Activated effector memory CD4-positive, alpha-beta T cell treated with anti-CD3 and anti-CD28 coated beads, Interleukin-2, amount 50 U/mL, for 16 hours (primary cell): ENCODE measurements around the gene A4GALT.
"Not testable (repeated sequence)": the region's sequence is repeated elsewhere in the genome, so short reads cannot be mapped to it uniquely, and the experiment has no call there.

Source experiments
- DNase-seq: peaks from one replicate; pipeline ENCODE4 v3.0.0-alpha.2; 2020

The A4GALT gene, protein sequence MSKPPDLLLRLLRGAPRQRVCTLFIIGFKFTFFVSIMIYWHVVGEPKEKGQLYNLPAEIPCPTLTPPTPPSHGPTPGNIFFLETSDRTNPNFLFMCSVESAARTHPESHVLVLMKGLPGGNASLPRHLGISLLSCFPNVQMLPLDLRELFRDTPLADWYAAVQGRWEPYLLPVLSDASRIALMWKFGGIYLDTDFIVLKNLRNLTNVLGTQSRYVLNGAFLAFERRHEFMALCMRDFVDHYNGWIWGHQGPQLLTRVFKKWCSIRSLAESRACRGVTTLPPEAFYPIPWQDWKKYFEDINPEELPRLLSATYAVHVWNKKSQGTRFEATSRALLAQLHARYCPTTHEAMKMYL

DNA sequence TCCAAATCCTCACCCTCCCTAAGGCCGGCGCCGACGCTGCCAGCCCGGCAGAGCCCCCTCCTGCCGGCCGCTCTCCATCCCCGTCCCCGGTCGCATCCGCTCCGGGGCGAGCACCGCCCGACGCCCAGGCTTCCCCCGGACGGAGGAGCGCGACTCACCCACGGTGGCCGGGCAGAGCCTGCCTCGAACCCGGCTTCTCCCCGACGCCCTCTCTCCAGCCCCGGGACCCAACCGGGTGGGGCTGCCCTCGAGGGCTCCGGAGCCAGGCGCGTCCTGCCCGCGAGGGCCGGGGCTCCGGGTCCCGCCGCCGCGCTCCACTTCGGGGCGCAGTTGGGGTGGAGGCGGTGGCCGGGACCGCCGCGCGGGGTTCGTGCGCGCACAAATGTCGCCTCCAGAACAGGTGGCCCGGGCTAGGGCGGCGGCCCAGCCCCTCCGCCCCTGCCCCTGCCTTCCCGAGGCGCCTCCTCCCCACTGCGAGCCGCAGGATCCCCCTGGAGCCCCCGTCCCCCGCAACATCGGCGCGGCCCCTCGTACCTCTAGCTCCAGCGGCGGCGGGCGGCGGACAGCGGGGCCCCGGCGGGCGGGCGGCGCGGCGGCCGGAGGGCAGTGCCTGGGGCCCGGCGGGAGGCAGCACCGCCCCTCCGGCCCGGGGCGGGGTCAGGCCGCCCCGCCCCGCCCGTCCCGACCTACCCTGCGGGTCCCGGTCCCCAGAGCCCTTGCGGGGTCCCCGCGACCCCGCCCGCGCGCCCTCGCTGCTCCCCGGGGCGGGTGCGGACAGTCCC lies at the start of gene A4GALT:
A4GALT (minus strand) TSS at position 608 of the 782 bp plus-strand sequence. CDS start 26,919 bp downstream, outside the sequence.
- DNase-seq, result no peak

DNA sequence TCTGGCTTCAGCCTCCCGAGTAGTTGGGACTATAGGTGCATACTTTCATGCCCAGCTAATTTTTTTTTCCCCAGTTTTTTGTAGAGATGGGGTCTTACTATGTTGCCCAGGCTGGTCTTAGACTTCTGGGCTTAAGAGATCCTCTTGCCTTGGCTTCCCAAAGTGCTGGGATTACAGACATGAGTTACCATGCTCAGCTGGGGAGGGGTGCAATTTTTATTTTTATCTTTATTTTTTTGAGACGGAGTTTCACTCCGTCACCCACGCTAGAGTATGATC lies 49.7 kb upstream of the A4GALT start:
- DNase-seq, result no peak

DNA sequence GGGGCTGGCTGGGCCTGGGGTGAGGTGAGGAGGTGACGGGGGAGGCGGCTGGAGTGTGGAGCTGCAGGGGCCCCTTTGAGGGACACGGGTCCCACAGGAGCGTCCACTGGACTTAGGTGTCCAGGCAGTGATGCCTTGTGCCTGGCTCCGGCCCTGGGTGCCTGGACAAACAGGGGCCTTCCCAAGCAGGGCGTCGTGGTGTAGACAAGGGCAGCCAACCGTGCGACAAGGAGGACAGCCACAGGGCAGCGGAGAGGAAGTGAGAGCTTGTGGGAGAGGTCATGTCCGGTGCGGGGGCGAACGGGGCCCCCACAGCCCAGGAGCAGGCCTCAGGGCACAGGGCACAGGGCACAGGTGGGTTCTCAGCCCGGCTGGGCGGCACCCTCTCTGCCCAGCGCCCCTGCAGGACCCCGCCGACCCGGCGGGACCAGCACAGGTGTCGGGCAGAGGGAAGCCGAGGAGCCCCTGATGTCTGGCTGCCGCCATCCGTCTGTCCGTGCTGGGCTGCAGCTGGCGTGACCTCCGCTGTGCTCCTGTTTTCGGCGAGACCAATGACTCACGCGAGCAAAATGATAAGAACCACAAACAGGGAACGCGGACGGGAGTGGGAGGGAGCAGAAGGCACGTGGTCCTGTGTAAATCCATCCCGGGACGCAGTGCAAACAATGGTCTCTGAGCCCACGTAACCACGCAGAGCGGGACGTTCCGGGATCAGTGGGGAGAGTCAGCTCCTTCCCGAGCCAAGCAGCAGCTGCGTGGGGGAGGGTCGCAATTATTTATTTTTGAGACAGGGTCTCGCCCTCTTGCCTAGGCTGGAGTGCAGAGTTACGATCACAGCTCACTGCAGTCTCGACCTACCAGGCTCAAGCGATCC lies 49.1 kb upstream of the A4GALT start:
- DNase-seq, result no peak

DNA sequence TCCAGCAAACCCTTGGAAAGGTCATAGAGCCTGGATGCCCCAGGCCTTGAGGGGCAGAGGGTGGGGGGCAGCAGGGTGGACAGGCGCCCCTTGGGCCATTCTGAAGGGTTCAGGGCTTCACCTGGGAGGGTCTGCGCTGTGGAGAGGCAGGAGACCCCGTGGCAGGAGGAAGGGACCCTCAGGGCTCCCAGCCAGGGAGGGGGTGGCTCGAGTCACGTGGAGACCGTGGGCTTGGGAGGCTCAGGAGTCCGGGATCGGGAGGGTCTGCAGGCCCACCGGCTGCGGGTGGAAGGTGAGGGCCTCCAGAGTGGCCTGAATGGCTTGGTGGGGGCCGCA lies 48.5 kb upstream of the A4GALT start:
- DNase-seq, result no peak

DNA sequence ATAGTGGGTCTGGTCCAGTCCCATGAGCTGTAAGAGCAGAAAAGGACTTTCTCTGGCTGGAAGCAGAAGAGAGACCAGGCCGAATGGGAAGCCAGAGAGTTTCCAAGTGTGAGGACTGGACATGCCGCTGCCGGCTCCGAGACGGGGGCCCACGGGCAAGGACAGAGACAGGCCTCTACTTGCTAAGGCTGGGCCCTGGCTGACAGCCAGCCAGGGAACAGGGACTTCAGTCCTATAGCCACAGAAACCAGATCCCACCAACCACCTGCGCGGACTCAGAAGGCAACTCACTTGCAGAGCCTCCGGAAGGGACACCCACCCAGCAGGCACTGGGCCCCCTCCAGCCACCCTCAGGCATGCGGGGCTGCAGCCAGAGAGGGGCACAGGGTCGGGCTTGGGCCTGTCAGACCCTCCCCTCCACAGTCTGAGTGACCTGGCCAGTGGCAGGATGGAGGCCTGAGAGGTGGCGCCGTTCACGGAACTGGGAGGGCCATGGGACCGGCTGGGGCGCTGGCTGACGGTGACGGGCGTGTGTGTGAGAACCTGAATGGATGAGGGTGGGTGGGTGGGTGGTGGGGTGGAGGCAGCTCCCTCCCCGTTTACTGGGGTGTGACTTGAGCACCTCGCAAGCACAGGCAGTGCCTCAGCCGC lies 47.8 kb upstream of the A4GALT start:
- no peak for DNase-seq

DNA sequence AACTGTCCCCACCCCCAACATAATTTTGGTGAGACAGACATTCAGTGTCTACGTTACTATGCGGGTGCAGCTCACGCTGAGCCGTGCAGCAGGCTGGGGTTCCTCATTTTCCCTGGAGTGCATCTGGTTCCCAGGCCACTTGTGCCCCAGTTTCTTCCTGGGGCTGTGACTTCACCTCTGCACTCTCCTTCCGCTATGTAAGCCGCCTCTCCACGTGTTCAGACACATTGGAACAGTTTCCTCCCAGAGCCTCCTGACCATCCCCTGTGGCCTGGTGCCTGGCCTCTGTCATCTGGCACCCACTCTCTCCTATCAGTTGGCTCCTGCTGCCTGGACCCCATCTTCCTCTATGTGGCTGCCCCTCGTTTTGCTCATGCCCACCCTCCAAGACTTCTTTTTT lies 46.2 kb upstream of the A4GALT start:
- no peak for DNase-seq

DNA sequence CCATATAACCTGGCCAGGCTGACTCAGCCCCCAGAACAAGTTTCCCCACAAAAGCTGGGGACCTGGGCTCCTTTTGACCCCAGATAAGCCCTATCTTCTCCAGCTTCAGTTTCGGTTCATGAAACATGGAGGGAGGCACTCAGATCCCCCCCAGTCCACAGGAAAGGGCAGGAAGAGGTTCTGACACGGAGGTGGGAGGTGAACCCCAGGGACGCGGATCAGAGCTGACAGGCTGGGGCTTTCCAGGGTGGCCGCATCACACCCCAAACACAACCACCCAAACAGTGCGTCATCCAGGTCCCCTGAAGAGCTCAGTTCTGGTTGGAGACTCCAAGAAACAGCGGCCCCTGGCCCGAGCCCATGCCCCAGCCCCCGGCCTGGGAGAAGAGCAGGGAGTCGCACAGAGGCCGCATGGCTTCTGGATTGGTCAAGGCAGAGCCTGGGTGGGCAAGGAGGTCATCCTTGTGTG lies 44.3 kb upstream of the A4GALT start:
- no peak for DNase-seq

DNA sequence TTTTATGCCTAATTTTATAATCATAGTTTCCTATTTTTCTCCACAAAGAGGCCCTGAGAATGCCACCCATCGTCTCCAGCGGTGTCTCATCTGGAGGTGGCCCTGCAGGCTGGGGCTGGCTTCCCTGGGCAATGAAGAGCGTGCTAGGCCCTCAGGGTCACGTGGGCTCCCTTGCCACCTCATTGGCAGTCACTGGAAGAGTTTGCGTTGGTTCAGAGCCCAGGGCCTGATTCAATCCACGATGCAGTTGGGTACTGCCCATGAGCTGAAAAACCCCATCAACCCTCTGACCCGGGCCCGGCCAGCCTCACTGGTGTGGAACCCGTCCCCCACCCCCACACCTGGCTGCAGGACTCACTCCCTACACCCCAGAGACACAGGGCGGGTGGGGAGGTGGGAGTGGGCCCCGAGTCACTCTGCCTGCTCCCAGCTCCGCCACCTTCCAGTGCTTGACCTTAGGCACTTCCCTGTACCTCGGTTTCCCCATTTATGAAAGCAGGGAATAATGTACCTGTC lies 43.4 kb upstream of the A4GALT start:
- no peak for DNase-seq

DNA sequence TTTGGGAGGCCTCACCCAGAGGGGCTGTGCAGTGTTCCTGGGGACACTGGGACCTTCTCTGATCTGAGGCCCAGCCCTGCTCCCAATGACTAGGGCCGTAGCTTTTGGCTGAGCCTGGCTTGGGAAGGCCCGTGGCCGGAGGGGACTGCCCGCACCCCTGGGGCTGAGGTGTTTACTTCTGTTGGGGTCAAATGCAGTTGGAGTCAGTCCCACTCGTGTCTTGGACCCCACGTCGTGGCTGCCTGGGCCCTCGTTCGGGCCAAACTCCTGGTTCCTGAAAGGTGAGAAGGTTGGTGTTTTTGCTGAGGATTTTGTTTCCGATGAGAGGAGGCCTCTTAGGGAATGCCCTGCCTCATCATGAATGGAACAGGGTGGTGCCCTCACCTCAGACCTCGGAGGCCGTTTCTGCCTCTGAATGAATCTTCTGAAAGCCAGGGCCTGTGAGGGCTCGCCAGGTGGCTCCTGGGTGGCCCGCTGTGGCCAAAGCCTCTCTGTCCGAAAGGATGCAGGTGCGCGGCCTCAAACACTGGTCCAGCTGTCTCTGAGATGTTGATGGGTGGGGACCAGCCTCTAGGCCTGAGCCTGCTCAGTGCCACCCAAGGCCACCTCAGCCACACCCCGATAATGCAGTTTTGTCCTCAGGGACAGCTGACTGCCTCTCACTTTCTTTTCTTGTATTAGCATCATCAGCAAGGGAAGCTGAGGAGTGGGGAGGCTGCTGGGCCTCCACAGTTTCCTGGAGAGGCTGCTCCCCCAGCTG lies 40.3 kb upstream of the A4GALT start:
- DNase-seq, result no peak

DNA sequence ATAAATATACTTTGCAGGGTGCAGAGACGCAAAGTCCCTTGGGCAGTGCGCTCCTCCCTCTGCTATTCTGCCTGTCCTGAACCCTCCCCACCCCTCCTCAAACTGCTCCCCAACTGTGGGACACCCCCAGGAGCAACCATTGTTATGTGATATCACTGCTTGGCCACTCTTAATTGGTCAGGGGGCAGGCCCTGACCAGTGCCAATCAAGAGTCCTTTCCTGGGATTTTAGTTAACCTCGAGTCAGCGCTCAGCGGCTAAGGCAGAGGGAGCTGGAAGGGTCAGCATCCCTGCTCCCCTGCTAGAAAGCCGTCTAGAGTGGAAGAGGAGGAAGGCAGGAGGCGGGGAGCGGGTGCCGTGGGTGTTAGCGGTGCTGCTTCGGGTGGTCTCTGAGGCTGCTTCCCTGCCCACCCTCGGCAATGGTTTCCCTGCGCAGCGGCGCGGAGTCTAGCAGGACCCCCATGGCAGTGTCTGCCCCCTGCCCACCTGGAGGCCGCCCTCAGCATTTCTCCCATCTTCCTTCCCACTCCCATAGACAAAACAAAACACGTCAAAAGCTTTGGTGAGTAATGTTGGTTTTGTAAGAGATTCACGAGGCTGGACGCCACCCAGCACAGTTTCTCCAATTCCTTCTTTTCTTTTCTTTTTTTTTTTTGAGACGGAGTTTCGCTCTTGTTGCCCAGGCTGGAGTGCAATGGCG lies 38.4 kb upstream of the A4GALT start:
- no peak for DNase-seq

DNA sequence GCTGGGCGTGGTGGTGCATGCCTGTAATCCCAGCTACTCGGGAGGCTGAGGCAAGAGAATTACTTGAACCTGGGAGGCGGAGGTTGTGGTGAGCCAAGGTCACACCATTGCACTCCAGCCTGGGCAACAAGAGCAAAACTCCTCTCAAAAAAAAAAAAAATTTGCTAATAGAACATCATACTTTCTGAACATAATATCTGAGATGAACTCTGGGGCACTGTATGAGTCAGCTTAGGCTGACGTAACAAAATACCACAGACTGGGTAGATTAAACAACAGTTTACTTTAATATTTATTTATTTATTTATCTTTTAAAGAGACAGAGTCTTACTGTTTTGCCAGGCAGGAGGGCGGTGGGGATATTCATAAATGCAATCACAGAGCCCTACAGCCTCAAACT lies 34.9 kb upstream of the A4GALT start:
- DNase-seq, result not testable (repeated sequence)

DNA sequence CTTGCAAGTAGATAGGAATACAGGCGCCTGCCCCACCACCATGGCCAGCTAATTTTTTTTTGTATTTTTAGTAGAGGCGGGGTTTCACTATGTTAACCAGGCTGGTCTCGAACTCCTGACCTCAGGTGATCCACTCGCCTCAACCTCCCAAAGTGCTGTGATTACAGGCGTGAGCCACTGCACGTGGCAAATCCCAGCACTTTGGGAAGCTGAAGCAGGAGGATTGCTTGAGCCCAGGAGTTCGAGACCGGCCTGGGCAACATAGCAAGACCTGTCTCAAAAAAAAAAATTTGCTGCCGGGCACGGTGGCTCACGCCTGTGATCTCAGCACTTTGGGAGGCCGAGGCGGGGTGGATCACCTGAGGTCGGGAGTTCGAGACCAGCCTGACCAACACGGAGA lies 34.5 kb upstream of the A4GALT start:
- not testable (repeated sequence) for DNase-seq

DNA sequence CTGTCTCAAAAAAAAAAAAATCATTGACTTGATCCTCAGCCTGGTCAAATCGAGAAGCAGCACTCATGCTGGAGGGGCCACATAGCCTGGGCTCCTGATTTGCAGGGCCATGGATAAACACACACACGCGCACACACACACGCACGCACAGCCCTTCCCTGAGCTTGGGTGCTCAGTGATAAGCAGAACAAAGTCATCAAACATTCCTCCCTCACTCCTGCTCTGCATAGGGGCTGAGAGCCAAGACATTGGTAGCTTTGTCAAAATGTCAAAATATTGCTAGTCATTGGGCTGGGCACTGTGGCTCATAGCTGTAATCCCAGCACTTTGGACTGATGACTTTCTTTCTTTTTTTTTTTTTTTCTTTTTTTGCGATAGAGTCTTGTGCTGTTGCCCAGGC lies 34.0 kb upstream of the A4GALT start:
- no peak for DNase-seq

DNA sequence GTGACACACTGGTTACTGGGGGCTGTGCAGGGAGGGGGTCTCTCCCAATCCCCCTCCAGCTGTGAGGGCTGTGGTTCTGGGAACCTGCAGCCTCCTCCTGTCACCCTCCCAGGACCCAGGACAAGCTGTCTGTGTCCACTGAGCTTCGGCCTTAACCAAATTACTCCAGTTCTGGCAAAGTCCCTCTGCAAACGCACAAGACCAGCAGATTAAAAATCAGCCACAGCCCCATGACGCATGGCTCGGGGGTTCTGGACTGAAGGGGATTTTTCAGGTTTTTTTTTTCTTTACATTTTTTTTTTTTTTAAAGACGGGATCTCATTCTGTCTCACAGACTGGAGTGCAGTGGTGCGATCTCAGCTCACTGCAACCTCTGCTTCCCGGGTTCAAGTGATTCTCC lies 32.2 kb upstream of the A4GALT start:
- no peak for DNase-seq

DNA sequence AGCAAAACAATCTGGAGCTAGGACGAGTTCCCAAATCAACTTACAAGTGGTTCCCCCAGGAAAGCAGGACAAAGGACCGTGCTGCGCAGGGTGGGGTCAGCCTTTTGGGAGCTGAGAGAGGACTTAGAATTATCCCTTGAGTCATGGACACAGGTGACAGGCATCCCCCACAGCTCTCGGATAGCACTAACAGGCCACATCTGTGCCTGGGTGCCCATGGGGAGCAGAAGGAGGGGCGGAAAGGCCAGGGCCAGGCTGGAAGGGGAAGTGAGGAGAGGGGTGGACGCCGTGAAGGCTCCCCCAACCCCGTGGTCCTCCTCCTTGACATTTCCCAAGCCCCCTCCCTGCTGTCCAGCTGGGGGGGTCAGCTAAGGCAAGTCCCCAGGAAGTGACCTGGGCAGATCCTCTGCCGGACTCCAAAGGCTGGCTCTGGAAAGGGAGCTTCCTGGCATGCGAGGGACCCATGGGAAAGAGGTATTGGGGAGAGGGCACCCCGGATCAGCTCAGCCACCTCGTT lies 31.6 kb upstream of the A4GALT start:
- DNase-seq, result no peak

DNA sequence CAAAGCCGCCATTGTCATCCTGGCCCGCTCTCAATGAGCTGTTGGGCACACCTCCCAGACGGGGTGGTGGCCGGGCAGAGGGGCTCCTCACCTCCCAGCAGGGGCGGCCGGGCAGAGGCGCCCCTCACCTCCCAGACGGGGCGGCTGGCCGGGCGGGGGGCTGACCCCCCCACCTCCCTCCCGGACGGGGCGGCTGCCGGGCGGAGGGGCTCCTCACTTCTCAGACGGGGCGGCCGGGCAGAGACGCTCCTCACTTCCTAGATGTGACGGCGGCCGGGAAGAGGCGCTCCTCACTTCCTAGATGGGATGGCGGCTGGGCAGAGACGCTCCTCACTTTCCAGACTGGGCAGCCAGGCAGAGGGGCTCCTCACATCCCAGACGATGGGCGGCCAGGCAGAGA lies 29.8 kb upstream of the A4GALT start:
- DNase-seq, result not testable (repeated sequence)

DNA sequence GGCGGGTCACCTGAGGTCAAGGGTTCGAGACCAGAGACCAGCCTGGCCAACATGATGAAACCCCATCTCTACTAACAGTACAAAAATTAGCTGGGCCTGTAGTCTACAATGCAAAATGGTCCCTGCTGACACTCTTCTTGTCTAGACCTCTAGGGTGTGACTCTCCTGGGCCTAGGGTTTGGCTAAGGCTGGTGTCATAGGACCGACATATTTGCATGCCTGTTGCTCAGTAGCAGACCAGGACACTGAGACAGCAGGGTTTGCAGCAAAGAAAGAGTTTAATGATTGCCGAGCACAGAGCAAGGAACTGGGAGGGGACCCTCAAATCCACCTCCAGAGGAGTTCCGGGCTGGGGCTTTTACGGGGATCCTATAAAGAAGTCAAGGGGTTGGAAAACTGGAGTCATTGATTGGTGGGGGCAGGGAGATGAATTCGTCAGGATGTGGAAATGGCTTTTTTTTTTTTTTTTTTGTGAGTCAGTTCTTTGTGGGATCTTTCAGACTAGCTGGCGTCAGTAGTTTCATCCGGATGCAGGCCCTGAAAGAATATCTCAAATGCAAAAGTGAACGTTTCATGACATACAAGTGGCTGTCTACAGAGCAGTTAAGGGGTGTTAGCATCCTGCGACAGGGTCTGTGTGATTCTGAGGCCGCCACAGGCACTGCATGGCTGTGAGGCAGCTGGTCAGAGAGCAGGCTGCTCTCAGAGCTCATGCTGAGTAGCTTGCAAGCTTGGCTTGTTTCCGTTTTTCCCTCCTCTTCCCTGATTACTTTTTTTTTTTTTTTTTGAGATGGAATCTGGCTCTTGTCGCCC lies 27.2 kb upstream of the A4GALT start:
- DNase-seq, result no peak

DNA sequence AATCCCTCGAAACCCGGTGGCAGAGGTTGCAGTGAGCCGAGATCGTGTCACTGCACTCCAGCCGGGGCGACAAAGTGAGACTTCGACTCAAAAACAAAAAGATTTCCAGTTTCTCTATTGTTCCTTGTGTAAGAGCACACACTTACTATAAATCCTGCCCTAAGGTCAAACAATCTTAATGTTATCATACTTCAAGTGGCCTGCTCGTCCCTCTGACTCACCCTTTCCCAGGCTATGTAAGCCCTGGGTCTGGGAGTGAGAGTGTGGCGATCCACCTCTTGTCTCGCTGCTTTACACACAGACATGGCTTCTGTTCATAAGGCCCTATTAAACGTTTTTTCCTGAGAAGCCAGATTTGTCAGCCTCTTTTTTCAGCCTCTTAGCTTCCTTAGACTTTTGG lies 24.4 kb upstream of the A4GALT start:
- DNase-seq, result no peak

DNA sequence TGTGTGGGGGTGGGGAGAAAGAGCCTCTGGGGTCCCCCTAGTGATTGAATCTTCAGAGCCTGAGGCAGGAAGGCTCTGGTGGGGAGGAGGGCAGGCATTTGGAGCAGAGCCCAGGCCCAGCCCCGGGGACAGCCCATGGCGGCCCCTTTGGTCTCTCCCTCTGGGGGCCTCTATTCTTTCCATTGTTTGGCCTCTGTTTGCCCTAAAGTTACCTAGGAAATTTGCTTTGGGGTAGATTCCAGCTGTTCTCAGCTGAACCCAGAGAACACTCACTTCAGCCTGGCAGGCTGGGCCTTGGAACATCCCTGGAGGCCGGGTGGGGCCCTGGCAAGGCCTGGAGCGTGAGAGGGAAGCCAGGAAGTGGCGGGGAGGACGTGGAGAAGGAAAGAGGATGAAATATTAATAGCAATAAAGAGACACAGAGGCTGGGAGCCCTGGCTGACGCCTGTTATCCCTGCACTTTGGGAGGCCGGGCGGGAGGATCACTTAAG lies 22.9 kb upstream of the A4GALT start:
- DNase-seq, result no peak

DNA sequence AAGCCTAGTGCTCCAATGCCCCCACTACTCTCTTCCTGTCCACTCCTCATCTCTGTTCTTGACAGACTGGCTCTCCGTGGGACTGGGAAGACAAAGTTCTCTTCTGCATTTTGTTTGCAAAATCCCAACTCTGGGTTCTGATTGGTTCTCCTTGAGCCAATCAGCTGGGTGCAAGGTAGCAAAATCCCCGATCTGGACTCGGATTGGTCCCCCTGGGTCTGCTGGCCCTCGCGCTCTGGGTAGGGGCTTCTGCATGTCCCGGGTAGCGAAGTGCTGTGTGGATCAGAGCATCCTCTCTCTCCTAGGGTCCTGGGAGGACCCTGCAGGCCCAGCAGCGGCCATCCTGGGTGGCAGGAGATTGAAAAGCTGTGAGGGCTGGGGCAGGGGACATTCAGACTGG lies 22.3 kb upstream of the A4GALT start:
- DNase-seq, result no peak
